Keratinocyte (primary cell): ENCODE results near the gene SACS. TPM values are rescaled to one million over a fixed set of nuclear protein-coding genes. Genes with fewer than 3 reads are reported as not detected.

Experiments used
- DNase-seq: peaks from one replicate; pipeline ENCODE4 v3.0.0-alpha.2; 2011; ENCODE audit warnings: low read depth, missing footprints, low spot score
- FAIRE-seq: peaks from 2 replicates; lab custom pipeline; 2011; peaks lifted over from hg19 to GRCh38; lab: Jason Lieb, UNC
- H2AFZ ChIP-seq: 2 replicates; pipeline ENCODE4 v1.6.0; 2012; ENCODE audit warnings: low read length, control low read depth, inconsistent platforms; ENCODE audit not compliant: control insufficient read depth
- H3K27ac ChIP-seq: 2 replicates; pipeline ENCODE4 v1.5.1; 2011; ENCODE audit warnings: low read length; ENCODE audit not compliant: control insufficient read depth, insufficient read depth
- H3K27me3 ChIP-seq: 3 replicates; pipeline ENCODE4 v1.6.0; 2011; ENCODE audit warnings: low read length; ENCODE audit not compliant: control insufficient read depth, insufficient read depth; ENCODE audit errors: extremely low read depth
- H3K36me3 ChIP-seq, 2 experiments: 2 replicates in 1 of 2; 3 replicates in 1 of 2; pipeline ENCODE4 v1.5.1; 2011; ENCODE audit warnings: low read length in 2 of 2, mild to moderate bottlenecking in 1 of 2; ENCODE audit not compliant: control insufficient read depth in 2 of 2, insufficient read depth in 2 of 2; ENCODE audit errors: extremely low read depth in 1 of 2
- H3K4me1 ChIP-seq: 3 replicates; pipeline ENCODE4 v1.5.1; 2011; ENCODE audit warnings: low read length; ENCODE audit not compliant: control insufficient read depth, insufficient read depth; ENCODE audit errors: extremely low read depth
- H3K4me2 ChIP-seq: 3 replicates; pipeline ENCODE4 v1.6.0; 2011; ENCODE audit warnings: low read depth, low read length; ENCODE audit not compliant: control insufficient read depth, insufficient read depth; ENCODE audit errors: extremely low read depth
- H3K4me3 ChIP-seq, 3 experiments: fragments of 200-600 bp in 1 of 3; sonication (generic) in 1 of 3; 2 replicates in 2 of 3; 3 replicates in 1 of 3; pipeline ENCODE4 v1.5.1; 2011 to 2016; ENCODE audit warnings: low read length in 3 of 3, mild to moderate bottlenecking in 3 of 3, control low read depth in 2 of 3, inconsistent platforms in 1 of 3, low read depth in 1 of 3, mixed read lengths in 1 of 3, mixed run types in 1 of 3, moderate library complexity in 1 of 3; ENCODE audit not compliant: control insufficient read depth in 2 of 3, insufficient read depth in 2 of 3; ENCODE audit errors: extremely low read depth in 1 of 3
- H3K79me2 ChIP-seq: 2 replicates; pipeline ENCODE4 v1.6.0; 2012; ENCODE audit warnings: low read length; ENCODE audit not compliant: control insufficient read depth, insufficient read depth
- H3K9ac ChIP-seq: 3 replicates; pipeline ENCODE4 v1.6.0; 2011; ENCODE audit warnings: low read length; ENCODE audit not compliant: control insufficient read depth, insufficient read depth; ENCODE audit errors: extremely low read depth
- H3K9me1 ChIP-seq: 3 replicates; pipeline ENCODE4 v1.6.0; 2011; ENCODE audit warnings: low read length; ENCODE audit not compliant: control insufficient read depth, insufficient read depth; ENCODE audit errors: extremely low read depth
- H3K9me3 ChIP-seq: 2 replicates; pipeline ENCODE4 v1.5.1; 2012; ENCODE audit warnings: low read depth, low read length; ENCODE audit not compliant: control insufficient read depth
- H4K20me1 ChIP-seq: 3 replicates; pipeline ENCODE4 v1.6.0; 2011; ENCODE audit warnings: low read length; ENCODE audit not compliant: control insufficient read depth, insufficient read depth; ENCODE audit errors: extremely low read depth
- EZH2 ChIP-seq: IDR thresholded peaks from one replicate; pipeline ENCODE4 v1.6.1; 2012; ENCODE audit warnings: inconsistent platforms, mild to moderate bottlenecking, low read length, moderate library complexity
- dilution Hi-C: fragments of 300-500 bp; cut with MboI; formaldehyde crosslinking; loops from one replicate; pipeline ENCODE4 v1.7.0; 2020; ENCODE audit warnings: low sequenced_read_pairs; ENCODE audit not compliant: extremely low pct_ligation_motif_present
- polyA plus RNA-seq, 5 experiments: library from polyadenylated mRNA; depleted of rRNA in 3 of 5; stranded (reverse) in 3 of 5; stranded (forward) in 1 of 5; unstranded in 1 of 5; fragments of >200 nt; gene quantifications; 1 replicate in 1 of 5; 2 replicates in 3 of 5; 3 replicates in 1 of 5; pipeline versions ENCODE4 v1.2.1 to v1.2.3, GENCODE V29; 2011 to 2012; ENCODE audit warnings: missing spikeins in 2 of 5, low read depth in 1 of 5, low replicate concordance in 1 of 5
- TF ChIP-seq, protein P1 (sequence below), 3 experiments: IDR thresholded peaks in 1 of 3; conservative IDR thresholded peaks in 1 of 3; optimal IDR thresholded peaks in 1 of 3; 2 replicates in 2 of 3; 3 replicates in 1 of 3; pipeline versions ENCODE3 to v1.5.1; 2011; ENCODE audit warnings: low read length in 3 of 3, mild to moderate bottlenecking in 3 of 3, moderate library complexity in 2 of 3, control low read depth in 1 of 3, inconsistent platforms in 1 of 3; ENCODE audit not compliant: insufficient read depth in 2 of 3; ENCODE audit errors: extremely low read depth in 1 of 3

SACS gene
- polyA plus RNA-seq, 1 donor (not counting 4 experiments of a cell fraction or from before 2014, with no cell fraction given) = 13.5 TPM

DNA sequence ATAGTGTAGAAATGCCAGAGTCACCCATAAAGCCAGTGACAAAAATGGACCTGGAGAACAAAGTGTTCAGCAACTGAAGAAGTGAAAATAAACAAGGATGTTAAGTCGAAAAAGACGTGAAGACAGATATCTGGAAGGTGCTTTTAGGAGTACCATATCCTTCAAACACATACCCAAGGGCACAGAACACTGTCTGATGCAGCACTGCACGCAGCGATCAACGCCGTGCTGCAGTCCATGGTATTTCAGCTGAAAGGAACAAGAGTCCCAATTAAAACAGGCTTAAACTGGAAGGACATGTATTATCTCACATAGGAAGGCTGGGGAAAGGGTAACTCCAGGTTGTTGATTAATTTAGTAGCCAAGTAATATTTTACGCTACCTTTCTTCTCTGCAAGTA lies 144.5 kb downstream of the SACS start:
- no peak overlapping the region for H3K27ac ChIP-seq
- H3K4me1 ChIP-seq = peaks cover 11% of the 10 kb centered on the region
- no peaks in the 10 kb centered on the region for H4K20me1 ChIP-seq
- no peaks in the 10 kb centered on the region for H3K79me2 ChIP-seq
- no peak for DNase-seq
- no peaks in the 10 kb centered on the region for H3K36me3 ChIP-seq
- H3K9ac ChIP-seq = no peak overlapping the region
- no peaks in the 10 kb centered on the region for H3K27me3 ChIP-seq
- no peak for FAIRE-seq
- H2AFZ ChIP-seq = peak overlapping the region; percentile 16
- no peak for TF ChIP-seq EZH2
- TF ChIP-seq, protein P1, sequence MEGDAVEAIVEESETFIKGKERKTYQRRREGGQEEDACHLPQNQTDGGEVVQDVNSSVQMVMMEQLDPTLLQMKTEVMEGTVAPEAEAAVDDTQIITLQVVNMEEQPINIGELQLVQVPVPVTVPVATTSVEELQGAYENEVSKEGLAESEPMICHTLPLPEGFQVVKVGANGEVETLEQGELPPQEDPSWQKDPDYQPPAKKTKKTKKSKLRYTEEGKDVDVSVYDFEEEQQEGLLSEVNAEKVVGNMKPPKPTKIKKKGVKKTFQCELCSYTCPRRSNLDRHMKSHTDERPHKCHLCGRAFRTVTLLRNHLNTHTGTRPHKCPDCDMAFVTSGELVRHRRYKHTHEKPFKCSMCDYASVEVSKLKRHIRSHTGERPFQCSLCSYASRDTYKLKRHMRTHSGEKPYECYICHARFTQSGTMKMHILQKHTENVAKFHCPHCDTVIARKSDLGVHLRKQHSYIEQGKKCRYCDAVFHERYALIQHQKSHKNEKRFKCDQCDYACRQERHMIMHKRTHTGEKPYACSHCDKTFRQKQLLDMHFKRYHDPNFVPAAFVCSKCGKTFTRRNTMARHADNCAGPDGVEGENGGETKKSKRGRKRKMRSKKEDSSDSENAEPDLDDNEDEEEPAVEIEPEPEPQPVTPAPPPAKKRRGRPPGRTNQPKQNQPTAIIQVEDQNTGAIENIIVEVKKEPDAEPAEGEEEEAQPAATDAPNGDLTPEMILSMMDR (optimal IDR thresholded peaks at IDR 0.05 in 1 of 3, IDR thresholded peaks at IDR 0.05 in 1 of 3, conservative IDR thresholded peaks at IDR 0.05 in 1 of 3; ENCODE audit: extremely low read depth in 1 of 3, insufficient read depth in 2 of 3, low read length in 3 of 3) = no peak
- dilution Hi-C loops = no loop called here
- no peaks in the 10 kb centered on the region for H3K9me1 ChIP-seq
- H3K9me3 ChIP-seq = no peaks in the 10 kb centered on the region
- peak overlapping the region; percentile 16 for H3K4me2 ChIP-seq
- H3K4me3 ChIP-seq = no peak overlapping the region

DNA sequence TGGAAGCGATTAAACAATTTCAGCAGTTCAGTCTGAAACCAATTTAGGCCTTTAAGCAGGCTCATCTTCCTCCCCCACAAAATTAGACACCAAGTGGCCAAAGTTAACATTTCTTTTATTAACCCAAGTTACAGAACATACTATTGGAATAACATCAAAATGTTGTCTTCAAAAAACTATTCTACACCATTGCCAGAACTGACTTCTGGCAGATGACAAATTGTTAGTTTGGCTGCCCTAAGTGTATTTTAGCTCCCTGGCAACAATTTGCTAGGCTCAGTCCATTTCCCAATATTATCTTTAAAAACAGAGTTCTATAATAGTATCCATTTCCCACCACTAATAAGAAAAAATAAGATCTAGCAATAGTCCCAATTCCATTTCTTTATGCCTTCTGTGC lies 144.9 kb downstream of the SACS start:
- FAIRE-seq = no peak

More for the DNA sequence above, 144.9 kb downstream of the SACS start:
- no peak overlapping the region for H2AFZ ChIP-seq
- no peaks in the 10 kb centered on the region for H3K27me3 ChIP-seq
- H3K9me3 ChIP-seq = no peaks in the 10 kb centered on the region
- dilution Hi-C loops = no loop called here
- H3K9ac ChIP-seq = no peak overlapping the region
- DNase-seq = no peak
- H3K9me1 ChIP-seq = no peaks in the 10 kb centered on the region
- H3K36me3 ChIP-seq = no peaks in the 10 kb centered on the region
- H3K4me1 ChIP-seq = peaks cover 11% of the 10 kb centered on the region
- no peak overlapping the region for H3K4me3 ChIP-seq
- no peak overlapping the region for H3K4me2 ChIP-seq
- no peak overlapping the region for H3K27ac ChIP-seq
- no peaks in the 10 kb centered on the region for H4K20me1 ChIP-seq
- H3K79me2 ChIP-seq = no peaks in the 10 kb centered on the region
- no peak for TF ChIP-seq EZH2
- TF ChIP-seq, protein P1 (optimal IDR thresholded peaks at IDR 0.05 in 1 of 3, IDR thresholded peaks at IDR 0.05 in 1 of 3, conservative IDR thresholded peaks at IDR 0.05 in 1 of 3; ENCODE audit: extremely low read depth in 1 of 3, insufficient read depth in 2 of 3, low read length in 3 of 3) = no peak
